Stimulated activated memory B cell treated with anti-CD40 and anti-IgM and Interleukin-4, amounts not matched to agents 10 μg/mL and 1 μg/mL and 100 μg/mL, for 72 hours (primary cell): ENCODE measurements around the gene INPP5A.

Source experiments
- ATAC-seq: fragments of 150-1000 bp; cut with Tn5 transposase; 2 replicates; pipeline ENCODE4 v1.10.0; 2021
- H3K27ac Mint-ChIP-seq: one replicate; pipeline ENCODE4 v1.8.0; 2022; ENCODE audit warnings: mild to moderate bottlenecking, mixed read lengths
- H3K27me3 Mint-ChIP-seq: one replicate; pipeline ENCODE4 v1.8.0; 2022; ENCODE audit warnings: mixed read lengths
- H3K36me3 Mint-ChIP-seq: one replicate; pipeline ENCODE4 v1.8.0; 2022; ENCODE audit warnings: mixed read lengths
- H3K4me1 Mint-ChIP-seq: one replicate; pipeline ENCODE4 v1.8.0; 2022; ENCODE audit warnings: mixed read lengths
- H3K4me3 Mint-ChIP-seq: one replicate; pipeline ENCODE4 v1.8.0; 2022; ENCODE audit warnings: mild to moderate bottlenecking, moderate library complexity, mixed read lengths
- H3K9me3 Mint-ChIP-seq: one replicate; pipeline ENCODE4 v1.8.0; 2022; ENCODE audit warnings: mixed read lengths

INPP5A gene

DNA sequence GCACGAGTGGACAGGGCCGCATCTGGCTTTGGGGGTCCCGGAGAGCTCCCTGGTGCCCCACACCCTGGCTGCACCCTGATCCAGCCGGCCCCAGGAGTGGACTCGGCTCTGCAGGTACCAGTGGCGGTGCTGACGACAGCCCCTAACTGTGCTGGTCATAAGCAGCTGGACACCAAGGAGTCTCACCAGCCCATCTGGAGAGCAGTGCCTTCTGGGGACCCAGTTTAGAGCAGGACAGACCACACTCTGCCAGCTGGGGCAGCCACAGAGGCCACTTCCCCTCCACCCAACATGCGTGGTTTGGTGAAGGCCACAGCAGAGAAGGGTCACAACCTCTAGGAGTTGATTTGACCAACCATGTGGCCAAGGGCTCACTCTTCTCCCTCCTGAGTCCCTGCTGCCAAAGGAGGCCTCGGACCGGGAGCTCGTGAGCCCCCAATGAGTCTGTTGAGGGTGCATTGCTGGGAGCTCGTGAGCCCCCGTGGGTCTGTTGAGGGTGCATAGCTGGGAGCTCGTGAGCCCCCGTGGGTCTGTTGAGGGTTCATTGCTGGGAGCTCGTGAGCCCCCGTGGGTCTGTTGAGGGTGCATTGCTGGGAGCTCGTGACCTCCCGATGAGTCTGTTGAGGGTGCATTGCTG lies 16.0 kb upstream of the INPP5A start:
- ATAC-seq = no peak
- Mint-ChIP-seq H3K36me3 (no peaks in the 10 kb centered on the region), H3K4me1 (peaks cover 13% of the 10 kb centered on the region), H3K27ac (no peak overlapping the region), H3K27me3 (peaks cover 57% of the 10 kb centered on the region), H3K4me3 (no peak overlapping the region), H3K9me3 (no peaks in the 10 kb centered on the region)

DNA sequence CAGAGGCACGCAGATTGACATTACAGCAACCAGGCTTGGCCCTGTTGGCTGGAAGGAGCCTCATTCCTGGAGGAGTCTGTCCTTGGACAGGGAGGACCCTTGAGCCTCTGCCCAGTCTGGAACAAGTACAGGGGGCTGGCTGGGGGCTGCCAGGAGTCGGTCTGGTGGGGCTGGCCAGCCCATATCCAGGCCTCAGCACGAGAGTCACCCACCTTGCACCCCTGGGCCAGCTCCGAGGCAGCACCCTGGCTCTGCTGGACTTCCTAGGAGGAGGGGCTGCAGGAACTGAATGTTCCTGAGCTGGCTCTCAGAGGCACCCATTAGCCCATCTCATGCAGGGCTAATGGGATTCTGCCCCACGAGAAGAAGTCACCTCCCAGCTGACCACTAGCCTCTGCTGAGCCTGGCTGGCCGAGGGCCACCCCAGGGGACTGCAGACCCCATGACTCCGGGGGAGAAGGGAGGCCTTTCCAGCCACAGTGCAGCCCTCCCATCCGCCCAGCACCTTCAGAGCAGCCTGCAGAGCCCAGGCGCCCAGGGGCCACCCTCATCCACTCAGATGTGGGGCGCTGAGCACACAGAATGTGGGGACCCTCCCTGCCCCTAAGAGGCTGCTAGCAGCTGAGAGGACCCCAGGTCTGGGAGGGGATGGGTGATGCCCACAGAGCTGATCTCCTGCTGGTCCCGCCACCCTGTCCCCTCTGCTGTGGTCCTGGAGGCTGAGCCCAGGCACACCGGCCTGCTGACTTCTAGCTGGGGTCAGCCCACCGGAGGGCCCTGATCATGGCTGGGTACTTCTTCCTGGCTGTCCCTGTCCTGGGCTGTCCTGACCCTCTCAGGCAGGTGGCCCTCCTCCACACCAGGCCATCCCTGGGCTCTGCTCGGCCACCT lies 14.8 kb upstream of the INPP5A start:
- Mint-ChIP-seq H3K27me3 (peaks cover 60% of the 10 kb centered on the region), H3K36me3 (no peaks in the 10 kb centered on the region), H3K9me3 (no peaks in the 10 kb centered on the region), H3K4me3 (no peak overlapping the region), H3K27ac (no peak overlapping the region), H3K4me1 (peaks cover 13% of the 10 kb centered on the region)
- no peak for ATAC-seq

DNA sequence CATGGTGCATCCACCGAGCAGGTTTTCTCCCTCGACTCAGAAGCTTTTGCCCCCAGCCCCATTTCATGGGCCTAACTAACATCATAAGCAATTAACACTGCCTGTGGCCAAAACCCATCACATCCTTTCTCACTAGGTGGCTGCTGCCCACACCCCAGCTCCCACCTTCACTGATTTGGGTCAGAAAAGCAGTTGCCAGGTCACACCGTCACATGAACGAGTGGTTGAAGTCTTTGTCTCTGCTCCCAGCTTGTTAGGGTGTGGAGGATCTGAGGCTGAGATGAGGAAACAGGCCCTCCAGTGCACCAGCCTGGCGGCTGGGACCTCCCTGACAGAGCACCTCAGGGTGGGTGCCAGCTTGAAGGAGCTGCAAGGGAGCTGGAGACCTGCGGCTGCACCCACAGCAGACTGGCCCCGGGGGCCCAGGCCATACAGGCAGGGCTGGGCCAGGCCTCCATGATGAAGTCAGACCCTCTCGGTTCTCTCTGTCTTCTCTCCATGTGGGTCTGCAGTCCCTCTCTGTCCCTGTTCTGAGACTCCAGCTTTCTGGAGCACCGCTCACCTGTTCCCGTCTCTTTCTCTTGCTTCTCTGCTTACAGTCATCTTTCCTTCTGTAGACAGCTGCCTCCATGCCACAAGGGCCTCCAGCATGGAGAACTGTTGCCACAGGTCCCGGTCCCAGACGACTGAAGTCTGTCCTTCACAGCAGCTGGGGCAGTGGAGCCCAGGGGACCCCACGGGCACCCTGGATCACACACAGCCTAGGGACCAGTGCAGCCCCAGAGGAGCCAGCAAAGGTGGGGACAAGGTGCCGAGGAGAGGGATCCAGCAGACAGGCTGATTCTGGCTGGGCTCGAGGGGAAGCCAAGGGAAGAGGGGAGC lies 13.8 kb upstream of the INPP5A start:
- no peaks in the 10 kb centered on the region for H3K36me3 Mint-ChIP-seq
- peaks cover 9% of the 10 kb centered on the region for H3K4me1 Mint-ChIP-seq
- peaks cover 60% of the 10 kb centered on the region for H3K27me3 Mint-ChIP-seq
- no peaks in the 10 kb centered on the region for H3K9me3 Mint-ChIP-seq
- no peak for ATAC-seq
- H3K4me3 Mint-ChIP-seq = no peak overlapping the region
- H3K27ac Mint-ChIP-seq = no peak overlapping the region

- Mint-ChIP-seq H3K27me3 (peaks cover 52% of the 10 kb centered on the region), H3K9me3 (no peaks in the 10 kb centered on the region), H3K4me1 (peaks cover under 1% of the 10 kb centered on the region), H3K27ac (no peak overlapping the region), H3K36me3 (no peaks in the 10 kb centered on the region), H3K4me3 (no peak overlapping the region)
- ATAC-seq = no peak
Measured at GRCh38 chr10:132524443-132525285, 12.9 kb upstream of the INPP5A start.

GRCh38 chr10:132526676-132527075 lies 10.9 kb upstream of the INPP5A start:
- Mint-ChIP-seq H3K36me3 (peaks cover 9% of the 10 kb centered on the region), H3K27me3 (peaks cover 33% of the 10 kb centered on the region), H3K27ac (no peak overlapping the region), H3K4me1 (no peaks in the 10 kb centered on the region), H3K9me3 (peaks cover 4% of the 10 kb centered on the region), H3K4me3 (no peak overlapping the region)
- no peak for ATAC-seq

- peaks cover 26% of the 10 kb centered on the region for H3K27me3 Mint-ChIP-seq
- H3K9me3 Mint-ChIP-seq = peaks cover 5% of the 10 kb centered on the region
- H3K4me3 Mint-ChIP-seq = no peak overlapping the region
- no peaks in the 10 kb centered on the region for H3K4me1 Mint-ChIP-seq
- peaks cover 12% of the 10 kb centered on the region for H3K36me3 Mint-ChIP-seq
- no peak overlapping the region for H3K27ac Mint-ChIP-seq
- ATAC-seq = no peak
Measured at GRCh38 chr10:132527339-132528063, 10.1 kb upstream of the INPP5A start.

- Mint-ChIP-seq H3K36me3 (peaks cover 12% of the 10 kb centered on the region), H3K4me1 (no peaks in the 10 kb centered on the region), H3K27ac (no peak overlapping the region), H3K27me3 (peaks cover 21% of the 10 kb centered on the region), H3K4me3 (no peak overlapping the region), H3K9me3 (peaks cover 5% of the 10 kb centered on the region)
- ATAC-seq = no peak
Measured at GRCh38 chr10:132528064-132528691, 9.4 kb upstream of the INPP5A start.

GRCh38 chr10:132532179-132532578 lies 5.4 kb upstream of the INPP5A start:
- Mint-ChIP-seq H3K36me3 (peaks cover 12% of the 10 kb centered on the region), H3K9me3 (peaks cover 5% of the 10 kb centered on the region), H3K27ac (no peak overlapping the region), H3K4me1 (peaks cover 21% of the 10 kb centered on the region), H3K27me3 (peaks cover 7% of the 10 kb centered on the region), H3K4me3 (no peak overlapping the region)
- no peak for ATAC-seq

DNA sequence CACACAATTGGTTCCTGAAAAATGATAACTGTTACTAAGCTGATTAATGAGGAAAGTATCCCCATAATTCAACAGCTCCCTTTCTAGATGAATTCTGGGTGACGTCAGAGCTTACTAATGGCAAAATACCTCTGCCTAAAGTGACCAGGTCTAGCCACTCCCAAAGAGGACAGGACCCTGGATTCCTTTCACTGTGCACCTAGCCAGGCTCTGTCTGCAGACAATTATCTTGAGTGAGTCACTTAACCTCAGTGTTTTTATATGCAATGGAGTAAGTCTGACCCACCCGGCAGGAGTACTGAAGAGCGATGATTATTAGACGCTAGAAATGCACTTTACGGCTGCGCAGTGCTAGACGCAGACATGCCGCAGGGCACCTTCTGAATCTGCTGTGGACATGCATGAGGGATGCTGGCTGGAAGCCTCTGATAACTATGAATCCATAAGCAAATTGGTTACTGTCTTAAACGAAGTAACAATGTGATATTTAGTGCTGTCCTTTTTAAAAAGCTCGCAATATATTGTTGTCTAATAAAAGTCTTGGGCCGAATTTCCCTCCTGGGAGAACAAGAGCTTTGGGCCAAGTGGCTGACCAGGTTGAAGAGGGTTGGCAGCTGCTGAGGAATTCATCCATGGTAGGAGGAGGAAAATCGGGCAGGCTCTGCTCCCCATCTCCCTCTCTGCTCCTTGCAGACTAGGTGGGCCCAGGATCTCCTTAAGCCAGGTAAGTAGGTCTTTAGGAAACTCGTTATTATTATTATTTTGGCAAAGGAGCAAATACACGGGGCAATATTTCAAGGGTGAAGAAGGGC lies 4.6 kb upstream of the INPP5A start:
- peaks cover 21% of the 10 kb centered on the region for H3K4me1 Mint-ChIP-seq
- no peak for ATAC-seq
- H3K27ac Mint-ChIP-seq = no peak overlapping the region
- H3K27me3 Mint-ChIP-seq = peaks cover 2% of the 10 kb centered on the region
- no peak overlapping the region for H3K4me3 Mint-ChIP-seq
- H3K36me3 Mint-ChIP-seq = peaks cover 12% of the 10 kb centered on the region
- H3K9me3 Mint-ChIP-seq = peaks cover 5% of the 10 kb centered on the region

DNA sequence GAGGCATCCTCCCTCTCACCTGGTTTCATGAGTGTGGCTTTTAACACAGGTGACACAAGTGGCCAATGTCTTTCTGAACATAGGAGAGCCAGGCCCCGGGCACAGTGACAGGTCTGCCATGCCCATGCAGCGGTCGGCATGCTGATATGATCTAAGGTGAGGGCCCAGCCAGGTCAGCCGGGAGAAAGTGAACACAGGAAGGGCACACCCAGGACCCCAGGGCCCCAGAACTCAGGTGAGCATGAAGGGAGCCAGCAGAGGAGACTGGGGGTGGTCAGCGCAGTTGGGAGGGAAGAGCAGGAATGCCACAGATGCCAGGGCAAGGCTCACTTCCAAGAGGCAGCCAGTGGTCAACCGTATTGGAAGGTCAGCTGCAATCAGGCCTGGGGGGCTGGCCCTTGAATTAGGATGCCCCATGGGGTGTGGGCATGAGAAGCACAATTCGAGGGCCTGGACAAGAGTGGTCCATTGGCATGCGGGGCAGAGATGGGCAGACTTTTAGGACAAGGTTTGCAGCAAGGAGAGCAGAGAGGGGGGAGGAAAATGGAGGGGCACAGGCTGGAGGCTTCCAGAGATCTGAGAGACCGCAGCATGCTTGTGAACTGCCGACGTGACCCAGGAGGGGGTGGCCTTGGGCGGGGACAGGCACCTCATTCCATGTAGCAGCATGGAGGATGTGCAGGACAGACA lies 3.9 kb upstream of the INPP5A start:
- no peak for ATAC-seq
- Mint-ChIP-seq H3K9me3 (peaks cover 5% of the 10 kb centered on the region), H3K4me3 (no peak overlapping the region), H3K27ac (no peak overlapping the region), H3K27me3 (no peaks in the 10 kb centered on the region), H3K36me3 (peaks cover 12% of the 10 kb centered on the region), H3K4me1 (peaks cover 28% of the 10 kb centered on the region)

GRCh38 chr10:132534391-132535064 lies 3.1 kb upstream of the INPP5A start:
- H3K27me3 Mint-ChIP-seq = no peaks in the 10 kb centered on the region
- ATAC-seq = no peak
- no peak overlapping the region for H3K27ac Mint-ChIP-seq
- H3K4me3 Mint-ChIP-seq = no peak overlapping the region
- peaks cover 5% of the 10 kb centered on the region for H3K9me3 Mint-ChIP-seq
- H3K36me3 Mint-ChIP-seq = peaks cover 12% of the 10 kb centered on the region
- H3K4me1 Mint-ChIP-seq = peaks cover 36% of the 10 kb centered on the region

DNA sequence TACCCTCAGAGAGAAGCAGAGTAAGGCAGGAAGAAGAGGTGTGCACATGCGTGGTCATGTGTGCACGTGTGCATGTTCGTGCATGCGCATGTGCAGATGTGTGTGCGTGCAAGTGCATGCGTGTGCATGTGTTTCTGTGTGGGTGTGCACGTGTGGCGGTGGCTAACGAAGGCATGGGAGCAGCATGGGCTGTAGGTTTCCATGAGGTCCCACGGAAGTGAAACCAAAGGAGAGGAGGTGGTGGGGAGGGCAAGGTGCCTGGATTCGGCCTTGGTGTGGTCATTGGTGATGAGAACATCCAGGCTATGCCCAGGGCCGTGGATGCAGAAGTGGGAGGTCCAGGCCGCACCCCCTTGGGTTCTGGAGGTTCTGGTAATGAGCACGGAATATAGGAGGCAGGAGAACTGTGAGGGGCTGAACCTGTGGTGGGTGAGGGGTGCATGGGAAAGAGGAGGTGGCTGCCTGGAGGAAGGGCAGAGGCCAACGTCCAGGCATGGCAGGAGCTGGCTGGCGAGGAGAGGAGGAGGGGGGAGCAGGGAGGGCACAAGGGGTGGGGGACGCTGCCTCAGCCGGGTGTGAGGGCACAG lies 2.4 kb upstream of the INPP5A start:
- Mint-ChIP-seq H3K27me3 (no peaks in the 10 kb centered on the region), H3K36me3 (peaks cover 10% of the 10 kb centered on the region), H3K4me1 (peaks cover 42% of the 10 kb centered on the region), H3K27ac (no peak overlapping the region), H3K9me3 (peaks cover 4% of the 10 kb centered on the region), H3K4me3 (peak overlapping the region; percentile 27)
- ATAC-seq = no peak
